Peyer's patch (tissue), 4 donors: ENCODE results near the gene AKR7A2. TPM values are rescaled to one million over a fixed set of nuclear protein-coding genes. Genes with fewer than 3 reads are reported as not detected.
A peak's percentile ranks its signal among the peaks of the same experiment; 100 is the strongest.
"Not testable (repeated sequence)": the region's sequence is repeated elsewhere in the genome, so short reads cannot be mapped to it uniquely, and the experiment has no call there.

Experiments used
- DNase-seq, 3 donors: peaks; one replicate each; pipeline ENCODE4 v3.0.0-alpha.2; 2017 to 2019
- H3K27ac ChIP-seq, 4 donors: fragments of 200-600 bp; sonication (generic); one replicate each; pipeline ENCODE4 v1.5.1; 2016 to 2019
- H3K27me3 ChIP-seq, 2 donors: fragments of 200-600 bp; sonication (generic); one replicate each; pipeline ENCODE4 v1.5.1; 2019
- H3K36me3 ChIP-seq, 3 donors: fragments of 200-600 bp; sonication (generic); one replicate each; pipeline ENCODE4 v1.5.1; 2016 to 2019
- H3K4me1 ChIP-seq, 4 donors: fragments of 200-600 bp; sonication (generic); one replicate each; pipeline ENCODE4 v1.5.1; 2016 to 2019
- H3K4me3 ChIP-seq, 4 donors: fragments of 200-600 bp; sonication (generic); 1 replicate in 3 of 4; 2 replicates in 1 of 4; pipeline ENCODE4 v1.5.1; 2016 to 2019; ENCODE audit warnings: mild to moderate bottlenecking in 1 of 4
- H3K9me3 ChIP-seq, 4 donors: fragments of 200-600 bp; sonication (generic); one replicate each; pipeline ENCODE4 v1.5.1; 2016 to 2019; ENCODE audit warnings: mild to moderate bottlenecking in 1 of 4
- CTCF ChIP-seq, 6 experiments: fragments of 450-650 bp in 4 of 6; fragments of 200-600 bp in 2 of 6; sonication (generic) in 1 of 6; IDR thresholded peaks; one replicate each; pipeline ENCODE4 v1.5.1; 2017 to 2019; ENCODE audit warnings: antibody characterized with exemption in 6 of 6, mild to moderate bottlenecking in 3 of 6, moderate library complexity in 1 of 6
- POLR2A ChIP-seq, 2 donors: fragments of 450-650 bp; IDR thresholded peaks; one replicate each; pipeline ENCODE4 v1.5.1; 2017; ENCODE audit warnings: antibody characterized with exemption in 2 of 2, mild to moderate bottlenecking in 2 of 2, moderate library complexity in 2 of 2
- total RNA-seq, 4 donors: library from RNA; depleted of rRNA; stranded (reverse); fragments of >200 nt; gene quantifications; one replicate each; pipeline ENCODE4 v1.1.0, GENCODE V29; 2016

The AKR7A2 gene
- total RNA-seq, 4 donors from 2014 or later = 56.1 to 168 (median 137) TPM

- Histone ChIP-seq H3K9me3 (peaks cover 0 to 5% (median 0%) of the 10 kb centered on the region in 4 donors), H3K27me3 (no peaks in the 10 kb centered on the region), H3K27ac (no peak overlapping the region), H3K36me3 (peaks cover 0 to 40% (median 0%) of the 10 kb centered on the region in 3 donors), H3K4me1 (no peaks in the 10 kb centered on the region), H3K4me3 (no peak overlapping the region)
- no peak for TF ChIP-seq POLR2A (IDR thresholded peaks at IDR 0.05)
- no peak for TF ChIP-seq CTCF (IDR thresholded peaks at IDR 0.05)
- peak in 1 of 3 donors; percentile 29 for DNase-seq
Measured at GRCh38 chr1:19300211-19300610, 11.7 kb downstream of the AKR7A2 start.

- Histone ChIP-seq H3K27ac (no peak overlapping the region), H3K4me3 (no peak overlapping the region), H3K9me3 (peaks cover 0 to 15% (median 7%) of the 10 kb centered on the region in 4 donors), H3K4me1 (no peaks in the 10 kb centered on the region), H3K36me3 (peaks cover 0 to 9% (median 0%) of the 10 kb centered on the region in 3 donors), H3K27me3 (no peaks in the 10 kb centered on the region)
- TF ChIP-seq POLR2A (IDR thresholded peaks at IDR 0.05) (no peak), CTCF (IDR thresholded peaks at IDR 0.05) (no peak)
- no peak for DNase-seq
Measured at GRCh38 chr1:19294638-19295037, 17.3 kb downstream of the AKR7A2 start.

- peaks cover 0 to 5% (median 0%) of the 10 kb centered on the region in 4 donors for H3K4me1 ChIP-seq
- no peak for DNase-seq
- no peaks in the 10 kb centered on the region for H3K27me3 ChIP-seq
- peaks cover 0 to 9% (median 0%) of the 10 kb centered on the region in 3 donors for H3K36me3 ChIP-seq
- H3K9me3 ChIP-seq = peaks cover 0 to 7% (median under 1%) of the 10 kb centered on the region in 4 donors
- peak overlapping the region in 3 of 4 donors; percentile 68 to 87 (median 83) for H3K27ac ChIP-seq
- no peak for TF ChIP-seq CTCF (IDR thresholded peaks at IDR 0.05)
- TF ChIP-seq POLR2A (IDR thresholded peaks at IDR 0.05) = no peak
- H3K4me3 ChIP-seq = peak overlapping the region; percentile 26 to 69 (median 46)
Measured at GRCh38 chr1:19289244-19289643, 22.7 kb downstream of the AKR7A2 start.

- TF ChIP-seq CTCF (IDR thresholded peaks at IDR 0.05) (peak in 1 of 6 experiments; percentile 4), POLR2A (IDR thresholded peaks at IDR 0.05) (peak; percentile 75 to 84)
- peak within 1 kb of the TSS in 3 of 4 donors; percentile 68 to 87 (median 83) for H3K27ac ChIP-seq
- not testable (repeated sequence) for H3K4me1 ChIP-seq, H3K9me3 ChIP-seq, H3K27me3 ChIP-seq
- peak; percentile 23 to 91 (median 89) for DNase-seq
- H3K4me3 ChIP-seq = peak within 1 kb of the TSS; percentile 26 to 69 (median 46)
- peaks cover 0 to 15% (median 0%) of the 10 kb centered on the region in 3 donors for H3K36me3 ChIP-seq
Measured at GRCh38 chr1:19288324-19289241, 23.4 kb downstream of the AKR7A2 start, which contains the start of gene AKR7A3. AKR7A3 (minus strand) TSS chr1:19288770; CDS start chr1:19288709, 61 bp downstream.

GRCh38 chr1:19287436-19288185 is 24.3 kb downstream of the AKR7A2 start:
- H3K27ac ChIP-seq = peak overlapping the region in 3 of 4 donors; percentile 68 to 87 (median 83)

GRCh38 chr1:19285807-19286206 is 26.1 kb downstream of the AKR7A2 start:
- not testable (repeated sequence) for H3K4me1 ChIP-seq, H3K27me3 ChIP-seq, H3K9me3 ChIP-seq
- Histone ChIP-seq H3K27ac (peak overlapping the region in 3 of 4 donors; percentile 68 to 83 (median 75)), H3K4me3 (peak overlapping the region in 2 of 4 donors; percentile 56 to 69), H3K36me3 (peaks cover 0 to 32% (median 0%) of the 10 kb centered on the region in 3 donors)
- DNase-seq = peak in 1 of 3 donors; percentile 69

More at GRCh38 chr1:19287436-19288185, 24.3 kb downstream of the AKR7A2 start:
- H3K9me3 ChIP-seq = no peaks in the 10 kb centered on the region
- H3K4me1 ChIP-seq = peaks cover 0 to 5% (median 0%) of the 10 kb centered on the region in 4 donors
- no peaks in the 10 kb centered on the region for H3K27me3 ChIP-seq
- DNase-seq = peak in 2 of 3 donors; percentile 88 to 89
- H3K4me3 ChIP-seq = peak overlapping the region in 3 of 4 donors; percentile 37 to 69 (median 56)
- H3K36me3 ChIP-seq = peaks cover 0 to 20% (median 0%) of the 10 kb centered on the region in 3 donors
- TF ChIP-seq CTCF (IDR thresholded peaks at IDR 0.05) (no peak), POLR2A (IDR thresholded peaks at IDR 0.05) (peak; percentile 76 to 83)

GRCh38 chr1:19285366-19285765 is 26.6 kb downstream of the AKR7A2 start:
- Histone ChIP-seq H3K36me3 (peaks cover 0 to 33% (median 0%) of the 10 kb centered on the region in 3 donors), H3K27ac (peak overlapping the region in 2 of 4 donors; percentile 75 to 83)
- H3K4me1 ChIP-seq, H3K9me3 ChIP-seq, H3K4me3 ChIP-seq, H3K27me3 ChIP-seq, DNase-seq: not testable (repeated sequence)
